Measurements from ENCODE around the gene UCK1. TPM values are rescaled to one million over a fixed set of nuclear protein-coding genes. Genes with fewer than 3 reads are reported as not detected.

UCK1 gene
- total and polyA plus RNA-seq, 2 of the 4 experiments (the other 2 are of a cell fraction), result 17.9 to 21.4 TPM

DNA sequence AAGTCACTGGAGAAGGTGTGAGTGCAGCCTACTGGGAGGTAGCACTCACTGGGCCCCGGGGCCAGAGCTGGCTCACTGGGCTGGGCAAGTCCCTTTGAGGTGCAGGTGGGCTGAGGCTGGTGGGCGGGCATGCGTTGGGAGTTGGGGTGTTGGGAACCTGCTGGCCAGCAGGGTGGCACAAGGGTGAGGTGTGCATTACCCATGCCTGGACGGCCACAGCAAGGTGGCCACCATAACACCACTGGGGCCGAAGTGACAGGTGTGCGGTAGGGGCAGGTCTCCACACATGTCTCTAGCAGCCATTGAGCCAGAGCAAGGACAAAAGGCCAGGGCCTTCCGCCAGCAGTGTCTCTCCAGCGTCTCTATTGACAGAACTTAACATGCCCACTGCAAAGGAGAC, 36.8 kb upstream of the UCK1 start:
- ATAC-seq (ENCODE audit: low read depth), result no peak
- H4K91ac ChIP-seq (ENCODE audit: insufficient read depth, low read depth, low read length), result no peak overlapping the region
- H3K79me1 ChIP-seq (ENCODE audit: low read depth in 1 of 2, low read length in 2 of 2), result no peaks in the 10 kb centered on the region
- no peaks in the 10 kb centered on the region for H3K4me1 ChIP-seq (ENCODE audit: control insufficient read depth, insufficient read depth, low read length)
- no TSS peak for BruUV-seq (replicated peaks)
- H3K4me2 ChIP-seq (ENCODE audit: low read depth, low read length), result no peak overlapping the region
- H3K9me1 ChIP-seq (ENCODE audit: insufficient read depth, low read length), result no peaks in the 10 kb centered on the region
- in situ Hi-C loops (cut with MboI; ENCODE audit: low sequenced_read_pairs), result no loop called here
- no peak overlapping the region for H2AK9ac ChIP-seq (replicated peaks; ENCODE audit: low read depth, low read length, poor library complexity)
- H2BK15ac ChIP-seq (ENCODE audit: low read depth, low read length), result no peak overlapping the region
- H3K23ac ChIP-seq (ENCODE audit: low read depth, low read length), result no peak overlapping the region
- peaks cover 6% of the 10 kb centered on the region; the same call in 1 of the 2 replicates for H3K36me3 ChIP-seq (ENCODE audit: control insufficient read depth, insufficient read depth, low read length)
- no peak overlapping the region for H4K5ac ChIP-seq (ENCODE audit: low read depth, low read length)
- H3K4ac ChIP-seq (ENCODE audit: low read depth, low read length), result no peak overlapping the region
- no peak overlapping the region for H2BK120ac ChIP-seq (ENCODE audit: low read depth, low read length)
- H2BK5ac ChIP-seq (ENCODE audit: low read depth, low read length, poor library complexity, severe bottlenecking), result no peak overlapping the region
- intact Hi-C loops (cut with micrococcal nuclease), result no loop called here
- H3K27me3 ChIP-seq (ENCODE audit: control insufficient read depth, insufficient read depth, low read length), result no peaks in the 10 kb centered on the region
- H2BK20ac ChIP-seq (ENCODE audit: low read depth, low read length), result no peak overlapping the region
- H2AK5ac ChIP-seq (ENCODE audit: low read depth, low read length), result no peak overlapping the region
- H3K9ac ChIP-seq (ENCODE audit: low read depth, low read length), result no peak overlapping the region
- TF ChIP-seq RAD21 (IDR thresholded peaks at IDR 0.05; ENCODE audit: low read length) (no peak), MAZ (IDR thresholded peaks at IDR 0.05; ENCODE audit: borderline replicate concordance, low read depth, low read length) (no peak), FOS (IDR thresholded peaks at IDR 0.05; ENCODE audit: low read depth, low read length) (no peak)
- no peak overlapping the region for H3K4me3 ChIP-seq (ENCODE audit: insufficient read depth, low read depth, low read length)
- POLR2A ChIA-PET (ENCODE audit: unreplicated experiment), result no interaction called here
- dilution Hi-C loops (cut with HindIII; ENCODE audit: low sequenced_read_pairs, unreplicated experiment), result no loop called here
- H2AFZ ChIP-seq (replicated peaks; ENCODE audit: low read length, poor library complexity), result no peak overlapping the region
- H4K8ac ChIP-seq (ENCODE audit: low read depth in 2 of 2, low read length in 2 of 2), result no peak overlapping the region
- no peak for DNase-seq
- H3K56ac ChIP-seq (ENCODE audit: extremely low read depth, insufficient read depth, low read length), result no peak overlapping the region
- no peak overlapping the region for H3K27ac ChIP-seq (ENCODE audit: insufficient read depth, low read length)
- no peaks in the 10 kb centered on the region for H3K9me3 ChIP-seq (ENCODE audit: control insufficient read depth, insufficient read depth, low read length)
- 71% methylated on average over 1 of the region's 8 CpGs; no CpG with 5 or more reads in 1 of the 2 experiments for WGBS, 2 experiments (ENCODE audit: extremely low coverage in 2 of 2, insufficient read length in 1 of 2)
- no peak overlapping the region for H3K14ac ChIP-seq (replicated peaks; ENCODE audit: low read depth, low read length)
- CTCF ChIA-PET, result interaction anchor here (0.6 kb wide), 1 partner anchor 191 kb away, joined by 3 read pairs; no protein-coding TSS in a partner anchor
- H3K18ac ChIP-seq (ENCODE audit: low read depth, low read length), result no peak overlapping the region
- H4K20me1 ChIP-seq (ENCODE audit: insufficient read depth, low read length), result no peaks in the 10 kb centered on the region
